Fibroblast of lung (primary cell): Measurements from ENCODE around the gene GABRG3. TPM values are rescaled to one million over a fixed set of nuclear protein-coding genes. Genes with fewer than 3 reads are reported as not detected.
"Not testable (repeated sequence)": the region's sequence is repeated elsewhere in the genome, so short reads cannot be mapped to it uniquely, and the experiment has no call there.

Experiments
- DNase-seq, 2 donors: peaks; one replicate each; pipeline versions ENCODE4 v3.0.0 to v3.0.0-alpha.2; 2010; ENCODE audit warnings: low read depth in 2 of 2
- H2AFZ ChIP-seq: 2 replicates; pipeline ENCODE4 v1.5.1; 2012; ENCODE audit warnings: low read length, control low read depth, inconsistent platforms
- H3K27ac ChIP-seq: 2 replicates; pipeline ENCODE4 v1.5.1; 2011; ENCODE audit warnings: low read length, control low read depth; ENCODE audit not compliant: insufficient read depth
- H3K27me3 ChIP-seq: 2 replicates; pipeline ENCODE4 v1.5.1; 2011; ENCODE audit warnings: mild to moderate bottlenecking, low read length; ENCODE audit not compliant: control insufficient read depth, insufficient read depth
- H3K36me3 ChIP-seq: 2 replicates; pipeline ENCODE4 v1.5.1; 2011; ENCODE audit warnings: low read length; ENCODE audit not compliant: control insufficient read depth, insufficient read depth
- H3K4me1 ChIP-seq: 2 replicates; pipeline ENCODE4 v1.5.1; 2011; ENCODE audit warnings: low read length; ENCODE audit not compliant: control insufficient read depth, insufficient read depth; ENCODE audit errors: extremely low read depth
- H3K4me2 ChIP-seq: 2 replicates; pipeline ENCODE4 v1.5.1; 2011; ENCODE audit warnings: low read length, control low read depth; ENCODE audit not compliant: insufficient read depth; ENCODE audit errors: extremely low read depth
- H3K4me3 ChIP-seq, 4 experiments: fragments of 200-600 bp in 1 of 4; sonication (generic) in 1 of 4; replicated peaks in 1 of 4; 2 replicates each; pipeline ENCODE4 v1.5.1; 2011 to 2016; ENCODE audit warnings: low read length in 4 of 4, low read depth in 3 of 4, mild to moderate bottlenecking in 3 of 4, control low read depth in 2 of 4, inconsistent platforms in 1 of 4, mixed read lengths in 1 of 4; ENCODE audit not compliant: insufficient read depth in 1 of 4; ENCODE audit errors: control extremely low read depth in 1 of 4
- H3K79me2 ChIP-seq: 2 replicates; pipeline ENCODE4 v1.5.1; 2012; ENCODE audit warnings: mild to moderate bottlenecking, low read length, inconsistent platforms; ENCODE audit not compliant: control insufficient read depth, insufficient read depth
- H3K9ac ChIP-seq: 2 replicates; pipeline ENCODE4 v1.5.1; 2011; ENCODE audit warnings: mild to moderate bottlenecking, low read length, control low read depth; ENCODE audit not compliant: insufficient read depth
- H3K9me3 ChIP-seq: 2 replicates; pipeline ENCODE4 v1.5.1; 2012; ENCODE audit warnings: low read depth, low read length; ENCODE audit not compliant: control insufficient read depth, insufficient read depth
- H4K20me1 ChIP-seq: 2 replicates; pipeline ENCODE4 v1.5.1; 2011; ENCODE audit warnings: low read length; ENCODE audit not compliant: control insufficient read depth, insufficient read depth; ENCODE audit errors: extremely low read depth
- EZH2 ChIP-seq: IDR thresholded peaks from 2 replicates; pipeline ENCODE4 v1.5.1; 2012; ENCODE audit warnings: low read length, control low read depth, mild to moderate bottlenecking; ENCODE audit errors: missing control alignments
- polyA plus RNA-seq, 2 donors: library from polyadenylated mRNA; depleted of rRNA in 1 of 2; stranded (reverse) in 1 of 2; unstranded in 1 of 2; fragments of >200 nt; gene quantifications; 2 replicates each; pipeline ENCODE4 v1.2.1, GENCODE V29; 2011 to 2012; ENCODE audit warnings: missing spikeins in 1 of 2
- total RNA-seq: library from RNA; depleted of rRNA; stranded (reverse); fragments of >200 nt; gene quantifications from 2 replicates; pipeline ENCODE4 v1.2.1, GENCODE V29; 2014
- TF ChIP-seq, protein P1 (sequence below), 2 donors: IDR thresholded peaks in 1 of 2; conservative IDR thresholded peaks in 1 of 2; 1 replicate in 1 of 2; 2 replicates in 1 of 2; pipeline ENCODE4 v1.5.1; 2011 to 2012; ENCODE audit warnings: low read length in 2 of 2, control low read depth in 1 of 2, inconsistent platforms in 1 of 2, low read depth in 1 of 2, mild to moderate bottlenecking in 1 of 2

GABRG3 gene
- total and polyA plus RNA-seq, 2 donors (not counting 1 experiment from before 2014, with no cell fraction given) = not detected

DNA sequence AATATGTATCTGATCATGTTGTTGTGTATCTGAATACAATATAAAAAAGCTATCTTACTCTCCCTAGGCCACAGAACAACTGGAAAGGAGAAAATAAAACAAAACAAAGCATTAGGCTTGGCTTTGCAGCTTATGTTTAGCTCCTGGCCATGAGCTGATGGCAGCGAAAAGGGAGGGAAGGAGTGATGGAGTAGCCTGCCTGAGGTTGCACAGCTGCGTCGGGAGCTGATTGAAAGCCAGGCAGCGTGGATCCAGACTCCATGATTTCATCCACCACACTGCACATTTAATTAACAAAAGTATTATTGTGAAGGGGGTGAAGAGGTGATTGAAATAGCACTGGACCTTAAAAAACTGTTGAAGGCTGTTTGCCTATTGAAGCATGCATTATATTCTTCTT, 212.2 kb downstream of the GABRG3 start:
- no peaks in the 10 kb centered on the region for H3K36me3 ChIP-seq
- no peak overlapping the region for H3K4me3 ChIP-seq
- no peak overlapping the region for H3K4me2 ChIP-seq
- H3K27me3 ChIP-seq = no peaks in the 10 kb centered on the region
- no peak for DNase-seq
- no peaks in the 10 kb centered on the region for H3K9me3 ChIP-seq
- H3K4me1 ChIP-seq = no peaks in the 10 kb centered on the region
- no peaks in the 10 kb centered on the region for H4K20me1 ChIP-seq
- TF ChIP-seq, protein P1, sequence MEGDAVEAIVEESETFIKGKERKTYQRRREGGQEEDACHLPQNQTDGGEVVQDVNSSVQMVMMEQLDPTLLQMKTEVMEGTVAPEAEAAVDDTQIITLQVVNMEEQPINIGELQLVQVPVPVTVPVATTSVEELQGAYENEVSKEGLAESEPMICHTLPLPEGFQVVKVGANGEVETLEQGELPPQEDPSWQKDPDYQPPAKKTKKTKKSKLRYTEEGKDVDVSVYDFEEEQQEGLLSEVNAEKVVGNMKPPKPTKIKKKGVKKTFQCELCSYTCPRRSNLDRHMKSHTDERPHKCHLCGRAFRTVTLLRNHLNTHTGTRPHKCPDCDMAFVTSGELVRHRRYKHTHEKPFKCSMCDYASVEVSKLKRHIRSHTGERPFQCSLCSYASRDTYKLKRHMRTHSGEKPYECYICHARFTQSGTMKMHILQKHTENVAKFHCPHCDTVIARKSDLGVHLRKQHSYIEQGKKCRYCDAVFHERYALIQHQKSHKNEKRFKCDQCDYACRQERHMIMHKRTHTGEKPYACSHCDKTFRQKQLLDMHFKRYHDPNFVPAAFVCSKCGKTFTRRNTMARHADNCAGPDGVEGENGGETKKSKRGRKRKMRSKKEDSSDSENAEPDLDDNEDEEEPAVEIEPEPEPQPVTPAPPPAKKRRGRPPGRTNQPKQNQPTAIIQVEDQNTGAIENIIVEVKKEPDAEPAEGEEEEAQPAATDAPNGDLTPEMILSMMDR (conservative IDR thresholded peaks at IDR 0.05 in 1 of 2, IDR thresholded peaks at IDR 0.05 in 1 of 2; ENCODE audit: low read depth in 1 of 2, low read length in 2 of 2) = no peak
- no peak for TF ChIP-seq EZH2
- H2AFZ ChIP-seq = no peak overlapping the region
- no peaks in the 10 kb centered on the region for H3K79me2 ChIP-seq
- H3K9ac ChIP-seq = no peak overlapping the region
- no peak overlapping the region for H3K27ac ChIP-seq

DNA sequence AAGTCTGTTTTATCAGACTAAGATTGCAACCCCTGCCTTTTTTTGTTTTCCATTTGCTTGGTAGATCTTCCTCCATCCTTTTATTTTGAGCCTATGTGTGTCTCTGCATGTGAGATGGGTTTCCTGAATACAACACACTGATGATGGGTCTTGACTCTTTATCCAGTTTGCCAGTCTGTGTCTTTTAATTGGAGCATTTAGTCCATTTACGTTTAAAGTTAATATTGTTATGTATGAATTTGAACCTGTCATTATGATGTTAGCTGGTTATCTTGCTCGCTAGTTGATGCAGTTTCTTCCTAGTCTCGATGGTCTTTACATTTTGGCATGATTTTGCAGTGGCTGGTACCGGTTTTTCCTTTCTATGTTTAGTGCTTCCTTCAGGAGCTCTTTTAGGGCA, 220.5 kb downstream of the GABRG3 start:
- H3K4me3 ChIP-seq, H3K27ac ChIP-seq, H2AFZ ChIP-seq, H3K4me2 ChIP-seq, H4K20me1 ChIP-seq, H3K4me1 ChIP-seq, H3K27me3 ChIP-seq, H3K9me3 ChIP-seq, H3K9ac ChIP-seq, H3K79me2 ChIP-seq, H3K36me3 ChIP-seq, DNase-seq: not testable (repeated sequence)

GRCh38 chr15:27196691-27197090, 225.7 kb downstream of the GABRG3 start:
- no peaks in the 10 kb centered on the region for H3K27me3 ChIP-seq
- H3K4me3 ChIP-seq = no peak overlapping the region
- no peak for DNase-seq
- H3K27ac ChIP-seq = no peak overlapping the region
- H3K9me3 ChIP-seq = no peaks in the 10 kb centered on the region
- TF ChIP-seq, protein P1 (conservative IDR thresholded peaks at IDR 0.05 in 1 of 2, IDR thresholded peaks at IDR 0.05 in 1 of 2; ENCODE audit: low read depth in 1 of 2, low read length in 2 of 2) = no peak
- no peak for TF ChIP-seq EZH2
- no peaks in the 10 kb centered on the region for H4K20me1 ChIP-seq
- H3K4me1 ChIP-seq = no peaks in the 10 kb centered on the region
- H2AFZ ChIP-seq = no peak overlapping the region
- no peaks in the 10 kb centered on the region for H3K79me2 ChIP-seq
- no peaks in the 10 kb centered on the region for H3K36me3 ChIP-seq
- H3K4me2 ChIP-seq = no peak overlapping the region
- H3K9ac ChIP-seq = no peak overlapping the region
